Measurements from ENCODE around the gene KRT80. TPM values are rescaled to one million over a fixed set of nuclear protein-coding genes. Genes with fewer than 3 reads are reported as not detected.

KRT80 gene
- total and polyA plus RNA-seq, 3 experiments from 2014 or later: not detected

DNA sequence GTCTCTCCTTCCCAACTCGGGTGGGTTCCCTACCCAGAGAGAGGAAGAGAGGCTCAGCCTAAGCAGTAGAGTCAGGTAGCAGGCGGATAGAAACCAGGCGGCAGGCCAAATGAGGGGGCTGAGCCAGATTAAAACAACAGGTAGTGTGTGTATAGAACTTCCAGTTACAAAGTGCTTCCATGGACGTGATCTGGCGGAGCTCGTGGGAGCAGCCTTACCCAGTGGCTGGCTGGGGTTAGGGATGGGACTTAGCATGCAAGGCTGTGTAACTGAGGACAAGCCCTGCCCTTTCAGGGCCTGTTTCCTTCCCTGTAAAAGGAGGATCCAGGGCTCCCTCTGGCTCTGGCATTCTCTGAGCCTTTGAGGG is 8.3 kb downstream of the KRT80 start:
- CTCF ChIA-PET: no interaction called here
- Mint-ChIP-seq H3K9me3 (no peaks in the 10 kb centered on the region), H3K27ac (no peak overlapping the region), H3K4me1 (peaks cover 0 to 5% (median 3%) of the 10 kb centered on the region in 3 donors), H3K36me3 (no peaks in the 10 kb centered on the region), H3K4me3 (no peak overlapping the region), H3K27me3 (peaks cover 0 to 2% of the 10 kb centered on the region in 2 donors)
- Histone ChIP-seq H3K4me1 (ENCODE audit: insufficient read depth, low read length) (no peaks in the 10 kb centered on the region), H3K4me3 (ENCODE audit: low read length) (no peak overlapping the region), H3K27ac (ENCODE audit: low read depth, low read length) (no peak overlapping the region), H3K36me3 (ENCODE audit: insufficient read depth, low read length) (no peaks in the 10 kb centered on the region), H3K9me3 (ENCODE audit: low read length) (no peaks in the 10 kb centered on the region), H3K27me3 (ENCODE audit: insufficient read depth, low read length, poor library complexity, severe bottlenecking) (no peaks in the 10 kb centered on the region)
- POLR2A ChIA-PET: no interaction called here
- no peak for DNase-seq

DNA sequence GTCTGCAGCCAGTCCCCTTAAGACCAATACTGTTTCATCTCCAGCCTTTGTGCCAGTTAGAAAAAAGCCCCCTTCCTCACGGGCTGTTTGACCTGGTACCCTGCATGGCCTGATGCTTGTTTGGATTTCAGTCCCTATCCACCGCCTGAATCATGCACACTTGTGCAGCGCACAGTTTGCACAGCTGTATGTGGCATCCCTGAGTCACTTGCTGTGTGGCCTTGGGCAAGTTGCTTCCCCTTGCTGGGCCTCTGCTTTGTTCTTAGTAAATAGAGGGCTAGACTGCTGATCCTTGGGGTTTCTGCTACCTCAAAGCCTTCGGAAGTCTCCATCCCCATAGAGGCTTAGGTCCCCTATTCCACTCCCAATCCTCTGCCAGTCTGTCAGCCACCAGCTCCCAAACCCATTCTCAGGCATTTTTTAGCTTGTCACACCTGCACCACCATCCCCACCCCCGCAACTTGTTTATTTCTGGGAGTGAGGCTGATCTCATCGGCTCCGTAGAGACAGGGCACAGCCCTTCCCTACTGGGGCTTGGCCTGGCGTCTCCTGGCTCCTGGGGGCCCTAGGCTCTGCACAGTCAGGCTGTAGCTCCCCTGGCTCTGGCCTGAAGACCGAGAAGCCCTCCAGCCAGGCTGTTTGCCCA is 8.8 kb downstream of the KRT80 start:
- CTCF ChIA-PET: interaction anchor here (1.5 kb wide), 1 partner anchor 42 kb away, joined by 4 read pairs; no protein-coding TSS in a partner anchor
- Histone ChIP-seq H3K4me3 (ENCODE audit: low read length) (no peak overlapping the region), H3K36me3 (ENCODE audit: insufficient read depth, low read length) (no peaks in the 10 kb centered on the region), H3K27me3 (ENCODE audit: insufficient read depth, low read length, poor library complexity, severe bottlenecking) (no peaks in the 10 kb centered on the region), H3K27ac (ENCODE audit: low read depth, low read length) (no peak overlapping the region), H3K4me1 (ENCODE audit: insufficient read depth, low read length) (no peaks in the 10 kb centered on the region), H3K9me3 (ENCODE audit: low read length) (no peaks in the 10 kb centered on the region)
- H3K36me3 Mint-ChIP-seq: no peaks in the 10 kb centered on the region
- peaks cover 0 to 5% (median 3%) of the 10 kb centered on the region in 3 donors for H3K4me1 Mint-ChIP-seq
- H3K27me3 Mint-ChIP-seq: peaks cover 0 to 2% of the 10 kb centered on the region in 2 donors
- no peak overlapping the region for H3K4me3 Mint-ChIP-seq
- no peak overlapping the region for H3K27ac Mint-ChIP-seq
- no peaks in the 10 kb centered on the region for H3K9me3 Mint-ChIP-seq
- POLR2A ChIA-PET: no interaction called here
- no peak for DNase-seq

DNA sequence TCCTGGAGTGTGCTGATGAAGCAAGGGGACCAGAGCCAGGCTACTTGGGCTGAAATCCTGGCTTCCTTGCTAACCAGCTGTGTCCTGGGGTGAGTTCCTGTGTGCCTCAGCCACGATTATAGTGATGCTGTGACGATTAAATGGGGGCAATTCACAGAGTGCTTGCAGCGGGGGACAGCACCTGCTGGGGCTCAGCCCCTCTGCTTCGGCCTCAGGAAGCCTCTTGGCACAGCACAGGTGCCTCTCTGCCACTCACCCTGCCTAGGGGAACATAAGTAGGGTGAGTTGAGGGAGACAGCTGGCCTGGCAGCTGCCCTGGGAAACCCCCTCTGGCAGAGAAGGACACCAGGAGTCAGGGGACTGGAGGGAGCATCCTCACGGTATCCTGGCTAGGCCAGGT is 9.4 kb downstream of the KRT80 start:
- H3K4me3 ChIP-seq (ENCODE audit: low read length): no peak overlapping the region
- POLR2A ChIA-PET: no interaction called here
- H3K27me3 ChIP-seq (ENCODE audit: insufficient read depth, low read length, poor library complexity, severe bottlenecking): no peaks in the 10 kb centered on the region
- H3K4me1 ChIP-seq (ENCODE audit: insufficient read depth, low read length): no peaks in the 10 kb centered on the region
- H3K9me3 Mint-ChIP-seq: no peaks in the 10 kb centered on the region
- peaks cover 0 to 2% of the 10 kb centered on the region in 2 donors for H3K27me3 Mint-ChIP-seq
- no peak overlapping the region for H3K27ac Mint-ChIP-seq
- no peak for DNase-seq
- H3K4me3 Mint-ChIP-seq: no peak overlapping the region
- H3K27ac ChIP-seq (ENCODE audit: low read depth, low read length): no peak overlapping the region
- CTCF ChIA-PET: interaction anchor here (1.5 kb wide), 1 partner anchor 43 kb away, joined by 4 read pairs; no protein-coding TSS in a partner anchor
- no peaks in the 10 kb centered on the region for H3K36me3 ChIP-seq (ENCODE audit: insufficient read depth, low read length)
- peaks cover 0 to 5% (median 3%) of the 10 kb centered on the region in 3 donors for H3K4me1 Mint-ChIP-seq
- H3K9me3 ChIP-seq (ENCODE audit: low read length): no peaks in the 10 kb centered on the region
- no peaks in the 10 kb centered on the region for H3K36me3 Mint-ChIP-seq

DNA sequence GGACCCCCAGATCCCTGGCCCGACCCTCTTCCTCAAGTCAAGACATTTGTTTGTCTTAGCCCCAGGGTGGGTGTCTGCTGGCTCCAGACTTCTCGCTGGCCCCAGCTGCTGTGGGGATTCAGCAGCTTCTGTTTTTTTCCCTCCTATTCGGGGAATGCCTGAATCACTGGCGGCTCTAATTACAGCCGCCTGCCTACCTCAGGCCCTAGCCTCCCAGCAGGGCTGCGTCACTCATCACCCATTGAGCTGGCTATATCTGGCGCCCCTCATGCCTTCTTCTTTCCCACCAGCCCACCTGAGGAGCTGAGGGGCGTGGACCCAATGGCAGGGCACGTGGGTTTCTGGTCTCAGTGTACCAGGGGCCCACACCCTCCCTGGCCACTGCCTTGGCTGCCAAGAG is 10.1 kb downstream of the KRT80 start:
- Histone ChIP-seq H3K27ac (ENCODE audit: low read depth, low read length) (no peak overlapping the region), H3K4me3 (ENCODE audit: low read length) (no peak overlapping the region), H3K27me3 (ENCODE audit: insufficient read depth, low read length, poor library complexity, severe bottlenecking) (no peaks in the 10 kb centered on the region), H3K9me3 (ENCODE audit: low read length) (no peaks in the 10 kb centered on the region), H3K36me3 (ENCODE audit: insufficient read depth, low read length) (no peaks in the 10 kb centered on the region), H3K4me1 (ENCODE audit: insufficient read depth, low read length) (no peaks in the 10 kb centered on the region)
- no peak for DNase-seq
- H3K27ac Mint-ChIP-seq: no peak overlapping the region
- ChIA-PET POLR2A (no interaction called here), CTCF (interaction anchor here (1.5 kb wide), 1 partner anchor 44 kb away, joined by 4 read pairs; no protein-coding TSS in a partner anchor)
- H3K27me3 Mint-ChIP-seq: peaks cover 0 to 2% of the 10 kb centered on the region in 2 donors
- no peak overlapping the region for H3K4me3 Mint-ChIP-seq
- no peaks in the 10 kb centered on the region for H3K9me3 Mint-ChIP-seq
- H3K4me1 Mint-ChIP-seq: peaks cover 0 to 5% (median 3%) of the 10 kb centered on the region in 3 donors
- no peaks in the 10 kb centered on the region for H3K36me3 Mint-ChIP-seq

DNA sequence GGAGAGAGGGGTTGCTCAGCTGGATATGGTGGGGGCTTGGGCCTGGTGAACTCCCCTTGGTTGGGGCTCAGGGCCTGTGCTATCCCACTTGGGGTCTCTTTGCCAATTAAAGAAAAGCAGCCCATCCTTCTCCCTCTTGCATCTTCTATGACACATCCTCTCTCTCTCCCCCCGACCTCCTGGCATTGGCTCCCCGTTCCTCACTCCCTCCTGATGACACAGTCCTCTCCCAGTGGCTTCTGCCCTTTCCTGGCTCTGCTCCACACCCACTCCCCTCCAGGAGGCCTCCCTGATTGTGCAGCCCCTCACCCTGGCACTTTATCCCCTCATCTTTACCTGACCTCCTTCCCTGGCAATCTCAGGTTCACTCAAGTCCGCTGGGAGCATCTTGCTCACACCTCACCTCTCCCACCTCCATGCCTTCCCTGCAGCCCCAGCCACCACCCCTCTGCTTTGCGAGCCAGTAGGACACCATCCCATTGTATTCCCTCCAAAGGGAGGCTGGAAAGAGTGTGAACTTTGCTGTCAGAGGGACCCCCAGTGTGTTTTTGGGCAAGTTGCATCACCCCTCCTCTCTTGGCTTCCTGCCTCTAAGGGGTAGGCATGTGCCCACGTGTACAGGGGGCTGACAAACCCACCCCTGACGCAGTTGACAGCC is 10.7 kb downstream of the KRT80 start:
- ChIA-PET CTCF (no interaction called here), POLR2A (no interaction called here)
- H3K27ac ChIP-seq (ENCODE audit: low read depth, low read length): no peak overlapping the region
- no peak overlapping the region for H3K4me3 ChIP-seq (ENCODE audit: low read length)
- no peaks in the 10 kb centered on the region for H3K36me3 ChIP-seq (ENCODE audit: insufficient read depth, low read length)
- H3K27me3 Mint-ChIP-seq: peaks cover 0 to 2% of the 10 kb centered on the region in 2 donors
- H3K4me1 ChIP-seq (ENCODE audit: insufficient read depth, low read length): no peaks in the 10 kb centered on the region
- DNase-seq: no peak
- no peaks in the 10 kb centered on the region for H3K36me3 Mint-ChIP-seq
- H3K4me3 Mint-ChIP-seq: no peak overlapping the region
- peaks cover 0 to 5% (median 3%) of the 10 kb centered on the region in 3 donors for H3K4me1 Mint-ChIP-seq
- no peaks in the 10 kb centered on the region for H3K27me3 ChIP-seq (ENCODE audit: insufficient read depth, low read length, poor library complexity, severe bottlenecking)
- no peaks in the 10 kb centered on the region for H3K9me3 Mint-ChIP-seq
- H3K9me3 ChIP-seq (ENCODE audit: low read length): no peaks in the 10 kb centered on the region
- H3K27ac Mint-ChIP-seq: no peak overlapping the region

DNA sequence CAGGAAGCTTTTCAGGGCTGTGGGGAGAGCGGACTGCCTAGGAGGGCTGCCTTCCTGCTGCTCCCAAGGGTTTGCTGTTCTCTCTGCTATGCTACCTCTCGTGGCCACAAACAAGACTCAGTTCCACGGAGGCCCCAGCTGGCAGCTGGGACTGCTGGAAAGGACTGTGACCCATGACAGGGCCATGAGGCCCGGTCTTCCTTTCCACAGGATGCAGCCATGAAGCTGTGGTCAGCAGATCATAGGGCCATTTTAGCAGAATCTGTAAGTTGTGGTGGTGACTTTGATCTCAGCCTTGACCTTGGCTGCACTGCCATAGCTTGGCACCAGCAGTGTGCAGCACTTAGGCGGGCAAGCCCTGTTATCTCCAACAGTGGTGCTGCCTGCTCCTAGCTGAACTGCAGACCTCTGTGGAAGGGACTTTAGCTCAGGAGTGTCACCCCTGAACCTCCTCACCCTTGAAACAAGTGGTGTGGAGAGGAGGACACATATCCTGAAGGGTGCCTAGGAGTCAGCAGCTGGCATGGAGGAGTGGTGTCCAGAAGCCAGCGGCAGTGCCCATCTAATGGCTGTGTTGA is 12.3 kb downstream of the KRT80 start:
- ChIA-PET CTCF (interaction anchor here (0.9 kb wide), 1 partner anchor 27 kb away, joined by 3 read pairs; no protein-coding TSS in a partner anchor), POLR2A (no interaction called here)
- Mint-ChIP-seq H3K4me1 (peaks cover 0 to under 1% (median 0%) of the 10 kb centered on the region in 3 donors), H3K27me3 (peaks cover 0 to 2% of the 10 kb centered on the region in 2 donors), H3K27ac (no peak overlapping the region), H3K36me3 (no peaks in the 10 kb centered on the region), H3K9me3 (no peaks in the 10 kb centered on the region), H3K4me3 (no peak overlapping the region)
- Histone ChIP-seq H3K9me3 (ENCODE audit: low read length) (no peaks in the 10 kb centered on the region), H3K27ac (ENCODE audit: low read depth, low read length) (no peak overlapping the region), H3K4me1 (ENCODE audit: insufficient read depth, low read length) (no peaks in the 10 kb centered on the region), H3K27me3 (ENCODE audit: insufficient read depth, low read length, poor library complexity, severe bottlenecking) (no peaks in the 10 kb centered on the region), H3K36me3 (ENCODE audit: insufficient read depth, low read length) (no peaks in the 10 kb centered on the region), H3K4me3 (ENCODE audit: low read length) (no peak overlapping the region)
- DNase-seq: no peak

DNA sequence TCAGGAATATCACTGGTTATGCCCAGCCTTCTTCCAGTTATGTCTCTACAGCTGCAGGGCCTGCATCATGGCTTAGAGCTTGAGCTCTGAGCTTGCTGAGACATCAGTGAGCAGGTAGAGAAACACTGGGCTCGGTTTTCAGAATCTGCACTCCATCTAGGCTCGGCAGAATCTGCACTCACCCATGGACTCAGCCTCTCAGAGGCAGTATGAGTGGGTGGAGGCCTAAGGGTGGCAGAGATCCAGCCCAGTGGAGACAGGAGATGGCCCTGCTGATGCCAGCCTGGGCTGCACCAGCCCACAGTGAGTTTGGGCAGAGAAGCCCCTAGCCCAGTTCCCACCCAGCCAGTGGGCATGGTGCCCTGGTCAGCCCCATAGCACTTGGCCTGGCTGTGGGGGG is 12.8 kb downstream of the KRT80 start:
- H3K27ac Mint-ChIP-seq: no peak overlapping the region
- POLR2A ChIA-PET: no interaction called here

DNA sequence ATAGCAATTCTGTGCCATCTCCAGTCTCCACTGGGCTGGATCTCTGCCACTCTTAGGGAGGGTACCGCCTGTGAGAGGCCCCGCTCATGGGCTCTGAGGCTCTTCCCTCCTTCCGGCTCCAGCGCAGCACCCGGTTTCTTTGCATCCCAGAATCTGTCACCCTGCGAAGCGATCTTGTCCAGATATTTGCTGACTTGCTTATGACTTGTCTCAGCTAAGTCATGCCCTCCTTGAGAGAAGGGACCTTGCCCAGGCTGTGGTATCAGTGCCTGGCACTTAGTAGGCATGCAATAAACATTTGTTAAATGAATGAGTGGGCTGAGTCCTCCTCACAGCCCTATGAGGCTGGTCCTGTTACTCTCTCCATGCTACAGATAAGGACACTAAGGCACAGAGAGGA is 13.4 kb downstream of the KRT80 start:
- Histone ChIP-seq H3K36me3 (ENCODE audit: insufficient read depth, low read length) (no peaks in the 10 kb centered on the region), H3K27me3 (ENCODE audit: insufficient read depth, low read length, poor library complexity, severe bottlenecking) (no peaks in the 10 kb centered on the region), H3K4me1 (ENCODE audit: insufficient read depth, low read length) (no peaks in the 10 kb centered on the region), H3K27ac (ENCODE audit: low read depth, low read length) (no peak overlapping the region), H3K9me3 (ENCODE audit: low read length) (no peaks in the 10 kb centered on the region), H3K4me3 (ENCODE audit: low read length) (no peak overlapping the region)
- H3K4me3 Mint-ChIP-seq: no peak overlapping the region
- H3K9me3 Mint-ChIP-seq: no peaks in the 10 kb centered on the region
- peaks cover 0 to 2% of the 10 kb centered on the region in 2 donors for H3K27me3 Mint-ChIP-seq
- H3K36me3 Mint-ChIP-seq: no peaks in the 10 kb centered on the region
- DNase-seq: no peak
- POLR2A ChIA-PET: no interaction called here
- CTCF ChIA-PET: no interaction called here
- H3K4me1 Mint-ChIP-seq: no peaks in the 10 kb centered on the region
- H3K27ac Mint-ChIP-seq: no peak overlapping the region

More for the DNA sequence above, 12.8 kb downstream of the KRT80 start:
- Mint-ChIP-seq H3K4me3 (no peak overlapping the region), H3K4me1 (no peaks in the 10 kb centered on the region), H3K27me3 (peaks cover 0 to 2% of the 10 kb centered on the region in 2 donors), H3K9me3 (no peaks in the 10 kb centered on the region), H3K36me3 (no peaks in the 10 kb centered on the region)
- Histone ChIP-seq H3K4me1 (ENCODE audit: insufficient read depth, low read length) (no peaks in the 10 kb centered on the region), H3K4me3 (ENCODE audit: low read length) (no peak overlapping the region), H3K27me3 (ENCODE audit: insufficient read depth, low read length, poor library complexity, severe bottlenecking) (no peaks in the 10 kb centered on the region), H3K36me3 (ENCODE audit: insufficient read depth, low read length) (no peaks in the 10 kb centered on the region), H3K27ac (ENCODE audit: low read depth, low read length) (no peak overlapping the region), H3K9me3 (ENCODE audit: low read length) (no peaks in the 10 kb centered on the region)
- CTCF ChIA-PET: no interaction called here
- DNase-seq: no peak
